A549 (cell line): ENCODE data around the gene CACNB3. TPM values are rescaled to one million over a fixed set of nuclear protein-coding genes. Genes with fewer than 3 reads are reported as not detected.

Source experiments
- ATAC-seq, 2 experiments: fragments of 200-7000 bp in 1 of 2; fragments of >200 bp in 1 of 2; cut with Nextera tagmentation in 1 of 2; cut with Tn5 transposase in 1 of 2; 3 replicates each; pipeline versions ENCODE4 v1.8.0 to v1.9.1; 2018 to 2020; ENCODE audit warnings: mild to moderate bottlenecking in 1 of 2, moderate library complexity in 1 of 2
- CTCF ChIA-PET: fragments of 300-600 bp; sonication (Branson Sonifier 250); formaldehyde crosslinking; extraction: SDS; loops from one replicate; lab custom pipeline; 2021; ENCODE audit warnings: antibody characterized with exemption, inconsistent platforms; lab: Yijun Ruan, JAX
- POLR2A ChIA-PET: fragments of 350-600 bp; formaldehyde crosslinking; extraction: SDS; loops from one replicate; lab custom pipeline; 2021; ENCODE audit warnings: antibody characterized with exemption, inconsistent platforms; lab: Yijun Ruan, JAX
- DNase-seq, 2 experiments: peaks; one replicate each; pipeline versions ENCODE4 v3.0.0 to v3.0.0-alpha.2; 2011 to 2016; ENCODE audit warnings: low read depth in 1 of 2, low spot score in 1 of 2
- FAIRE-seq: peaks from 2 replicates; lab custom pipeline; 2011; peaks lifted over from hg19 to GRCh38; lab: Jason Lieb, UNC
- H3K27ac ChIP-seq, 2 experiments: fragments of >200 bp; sonication (Bioruptor Twin); formaldehyde crosslinking; 3 replicates each; pipeline ENCODE4 v1.5.1; 2016 to 2017
- H3K4me1 ChIP-seq: fragments of >200 bp; sonication (Bioruptor Twin); formaldehyde crosslinking; 3 replicates; pipeline ENCODE4 v1.6.1; 2016
- H3K4me2 ChIP-seq: fragments of >200 bp; sonication (Bioruptor Twin); formaldehyde crosslinking; 3 replicates; pipeline ENCODE4 v1.6.1; 2016
- H3K4me3 ChIP-seq: fragments of >200 bp; sonication (Bioruptor Twin); formaldehyde crosslinking; 3 replicates; pipeline ENCODE4 v1.5.1; 2016
- H3K9me3 ChIP-seq: fragments of >200 bp; sonication (Bioruptor Twin); formaldehyde crosslinking; 3 replicates; pipeline ENCODE4 v1.6.1; 2016
- BHLHE40 ChIP-seq: IDR thresholded peaks from 2 replicates; pipeline ENCODE4 v1.6.1; 2012; ENCODE audit warnings: low read depth, low read length, inconsistent platforms
- EP300 ChIP-seq, 2 experiments: fragments of >200 bp; sonication (Bioruptor Twin); formaldehyde crosslinking; IDR thresholded peaks; 2 replicates in 1 of 2; 3 replicates in 1 of 2; pipeline ENCODE4 v1.6.1; 2016 to 2017
- FOSB ChIP-seq: fragments of 250-450 bp; sonication (Bioruptor Pico); IDR thresholded peaks from 2 replicates; pipeline ENCODE4 v1.5.0; 2020; ENCODE audit warnings: mild to moderate bottlenecking, moderate library complexity
- FOXS1 ChIP-seq: fragments of 250-450 bp; sonication (Bioruptor Pico); IDR thresholded peaks from 2 replicates; pipeline ENCODE4 v1.5.0; 2020; ENCODE audit warnings: mild to moderate bottlenecking, moderate library complexity
- HEYL ChIP-seq: fragments of 250-450 bp; sonication (Bioruptor Pico); IDR thresholded peaks from 2 replicates; pipeline ENCODE4 v1.8.0; 2021; ENCODE audit warnings: mild to moderate bottlenecking, moderate library complexity
- HMGXB4 ChIP-seq: fragments of 250-450 bp; sonication (Bioruptor Pico); IDR thresholded peaks from 2 replicates; pipeline ENCODE4 v1.5.0; 2021; ENCODE audit warnings: mild to moderate bottlenecking, moderate library complexity, borderline replicate concordance
- HOXB13 ChIP-seq: fragments of 250-450 bp; sonication (Bioruptor Pico); IDR thresholded peaks from 2 replicates; pipeline ENCODE4 v1.5.0; 2020; ENCODE audit warnings: low read depth, mild to moderate bottlenecking, moderate library complexity
- JUN ChIP-seq, 2 experiments: fragments of >200 bp; sonication (Bioruptor Twin); formaldehyde crosslinking; IDR thresholded peaks; 2 replicates in 1 of 2; 3 replicates in 1 of 2; pipeline ENCODE4 v1.6.1; 2016 to 2017
- JUNB ChIP-seq: fragments of >200 bp; sonication (Bioruptor Twin); formaldehyde crosslinking; IDR thresholded peaks from 2 replicates; pipeline ENCODE4 v1.6.1; 2016
- KDM1A ChIP-seq: fragments of 200-600 bp; sonication (generic); IDR thresholded peaks from 2 replicates; pipeline ENCODE4 v1.6.1; 2016; ENCODE audit warnings: low read depth, mild to moderate bottlenecking
- MAFK ChIP-seq: fragments of 450-650 bp; IDR thresholded peaks from 2 replicates; pipeline ENCODE4 v1.6.1; 2014; ENCODE audit not compliant: partially characterized antibody
- MYC ChIP-seq: IDR thresholded peaks from 2 replicates; pipeline ENCODE4 v1.6.1; 2012; ENCODE audit warnings: mild to moderate bottlenecking, inconsistent platforms, low read length, improper control_type of control experiment, borderline replicate concordance
- NR3C1 ChIP-seq: fragments of >200 bp; sonication (Bioruptor Twin); formaldehyde crosslinking; IDR thresholded peaks from 3 replicates; pipeline ENCODE4 v1.6.1; 2017
- PHF8 ChIP-seq: fragments of 200-600 bp; sonication (generic); IDR thresholded peaks from 2 replicates; pipeline ENCODE4 v1.6.1; 2016; ENCODE audit warnings: low read depth, mild to moderate bottlenecking, antibody characterized with exemption, moderate library complexity, borderline replicate concordance
- RAD21 ChIP-seq, 2 experiments: fragments of >200 bp in 1 of 2; sonication (Bioruptor Twin) in 1 of 2; formaldehyde crosslinking in 1 of 2; IDR thresholded peaks in 1 of 2; conservative IDR thresholded peaks in 1 of 2; 2 replicates in 1 of 2; 3 replicates in 1 of 2; pipeline ENCODE4 v1.6.1; 2012 to 2018; ENCODE audit warnings: inconsistent platforms in 1 of 2
- RCOR1 ChIP-seq: fragments of 150-350 bp; IDR thresholded peaks from 2 replicates; pipeline ENCODE4 v1.6.1; 2014; ENCODE audit warnings: antibody characterized with exemption, low read length, low read depth
- RNF2 ChIP-seq: fragments of 200-600 bp; sonication (generic); IDR thresholded peaks from 2 replicates; pipeline ENCODE4 v1.6.1; 2016; ENCODE audit warnings: low read depth, mild to moderate bottlenecking, antibody characterized with exemption, moderate library complexity, borderline replicate concordance
- SREBF2 ChIP-seq: fragments of 450-650 bp; IDR thresholded peaks from 2 replicates; pipeline ENCODE4 v1.6.1; 2014; ENCODE audit warnings: mild to moderate bottlenecking, moderate library complexity
- TFCP2L1 ChIP-seq: fragments of 250-450 bp; sonication (Bioruptor Pico); IDR thresholded peaks from 2 replicates; pipeline ENCODE4 v1.5.0; 2021; ENCODE audit warnings: mild to moderate bottlenecking
- TP53 ChIP-seq: fragments of 250-450 bp; sonication (Bioruptor Pico); IDR thresholded peaks from 2 replicates; pipeline ENCODE4 v1.5.0; 2021; ENCODE audit warnings: mild to moderate bottlenecking, moderate library complexity
- ZFP36 ChIP-seq: fragments of 450-650 bp; IDR thresholded peaks from 2 replicates; pipeline ENCODE4 v1.6.1; 2014; ENCODE audit warnings: borderline replicate concordance; ENCODE audit not compliant: partially characterized antibody
- ZSCAN20 ChIP-seq: fragments of 250-450 bp; sonication (Bioruptor Pico); IDR thresholded peaks from 2 replicates; pipeline ENCODE4 v1.8.0; 2022; ENCODE audit warnings: mild to moderate bottlenecking, moderate library complexity
- WGBS: methylation state at CpG from one replicate; pipeline ENCODE4 v1.1.6; 2017; ENCODE audit errors: missing lambda C conversion rate; 5-methylcytosine and 5-hydroxymethylcytosine counted together
- polyA plus RNA-seq, 4 experiments: library from polyadenylated mRNA; depleted of rRNA in 3 of 4; stranded (reverse); fragments of >200 nt; fragmentation: RNase III in 1 of 4; extraction: RNeasy Plus Mini Kit Qiagen cat#74134 plus additional on column Dnase treatment in 1 of 4; gene quantifications; 2 replicates in 3 of 4; 3 replicates in 1 of 4; pipeline ENCODE4 v1.2.3, GENCODE V29; 2011 to 2017
- TF ChIP-seq, protein P1 (sequence below): fragments of >200 bp; sonication (Bioruptor Twin); formaldehyde crosslinking; IDR thresholded peaks from 3 replicates; pipeline ENCODE4 v1.5.1; 2016
- TF ChIP-seq, protein P2 (sequence below): fragments of 250-450 bp; sonication (Bioruptor Pico); IDR thresholded peaks from 2 replicates; pipeline ENCODE4 v1.5.0; 2020; ENCODE audit warnings: low read depth, mild to moderate bottlenecking, moderate library complexity
- TF ChIP-seq, protein P3 (sequence below): IDR thresholded peaks from 2 replicates; pipeline ENCODE4 v1.6.1; 2012; ENCODE audit warnings: low read depth, borderline replicate concordance
- TF ChIP-seq, protein P4 (sequence below): IDR thresholded peaks from 2 replicates; pipeline ENCODE4 v1.6.1; 2012

Gene CACNB3
- polyA plus RNA-seq, 2 of the 4 experiments (the other 2 are of a cell fraction): 12.9 to 23.9 TPM

GRCh38 chr12:48796976-48797375 lies 21.3 kb upstream of the CACNB3 start:
- H3K4me3 ChIP-seq: no peak overlapping the region
- H3K27ac ChIP-seq: no peak overlapping the region
- ATAC-seq: no peak
- H3K4me2 ChIP-seq: no peak overlapping the region
- H3K4me1 ChIP-seq: peaks cover 9% of the 10 kb centered on the region
- CTCF ChIA-PET: interaction anchor here (0.9 to 18.3 kb wide), 18 partner anchors 11 to 253 kb away, joined by 3 to 265 read pairs (median 8); partner anchors contain the start of gene CACNB3
- no peaks in the 10 kb centered on the region for H3K9me3 ChIP-seq
- POLR2A ChIA-PET: interaction anchor here (1.5 kb wide), 1 partner anchor 43 kb away, joined by 14 read pairs; no protein-coding TSS in a partner anchor
- no peak for FAIRE-seq
- WGBS: 56% methylated on average over 3 of the region's 3 CpGs
- TF ChIP-seq NR3C1 (no peak), ZSCAN20 (no peak), HEYL (CRISPR knock-in tag) (no peak), SREBF2 (no peak), FOXS1 (CRISPR knock-in tag) (no peak), JUN (IDR thresholded peaks at IDR 0.05) (no peak)
- TF ChIP-seq, protein P1, sequence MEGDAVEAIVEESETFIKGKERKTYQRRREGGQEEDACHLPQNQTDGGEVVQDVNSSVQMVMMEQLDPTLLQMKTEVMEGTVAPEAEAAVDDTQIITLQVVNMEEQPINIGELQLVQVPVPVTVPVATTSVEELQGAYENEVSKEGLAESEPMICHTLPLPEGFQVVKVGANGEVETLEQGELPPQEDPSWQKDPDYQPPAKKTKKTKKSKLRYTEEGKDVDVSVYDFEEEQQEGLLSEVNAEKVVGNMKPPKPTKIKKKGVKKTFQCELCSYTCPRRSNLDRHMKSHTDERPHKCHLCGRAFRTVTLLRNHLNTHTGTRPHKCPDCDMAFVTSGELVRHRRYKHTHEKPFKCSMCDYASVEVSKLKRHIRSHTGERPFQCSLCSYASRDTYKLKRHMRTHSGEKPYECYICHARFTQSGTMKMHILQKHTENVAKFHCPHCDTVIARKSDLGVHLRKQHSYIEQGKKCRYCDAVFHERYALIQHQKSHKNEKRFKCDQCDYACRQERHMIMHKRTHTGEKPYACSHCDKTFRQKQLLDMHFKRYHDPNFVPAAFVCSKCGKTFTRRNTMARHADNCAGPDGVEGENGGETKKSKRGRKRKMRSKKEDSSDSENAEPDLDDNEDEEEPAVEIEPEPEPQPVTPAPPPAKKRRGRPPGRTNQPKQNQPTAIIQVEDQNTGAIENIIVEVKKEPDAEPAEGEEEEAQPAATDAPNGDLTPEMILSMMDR: no peak
- DNase-seq: no peak

- CTCF ChIA-PET: interaction anchor here (0.7 to 18.3 kb wide), 3 partner anchors 13 to 62 kb away, joined by 4 to 265 read pairs (median 225); partner anchors contain the start of gene CACNB3
- Histone ChIP-seq H3K4me2 (no peak overlapping the region), H3K4me1 (peaks cover 3% of the 10 kb centered on the region), H3K27ac (no peak overlapping the region), H3K9me3 (no peaks in the 10 kb centered on the region), H3K4me3 (no peak overlapping the region)
- POLR2A ChIA-PET: interaction anchor here (0.7 kb wide), 1 partner anchor 11 kb away, joined by 3 read pairs; no protein-coding TSS in a partner anchor
- DNase-seq (no peak), FAIRE-seq (no peak), ATAC-seq (no peak)
- WGBS: 81% methylated on average over 14 of the region's 14 CpGs
- TF ChIP-seq MYC (no peak), PHF8 (no peak), JUNB (no peak), MAFK (no peak), TFCP2L1 (CRISPR knock-in tag) (no peak), BHLHE40 (no peak), ZFP36 (no peak), JUN (IDR thresholded peaks at IDR 0.05) (no peak), RAD21 (conservative IDR thresholded peaks at IDR 0.05 in 1 of 2, IDR thresholded peaks at IDR 0.05 in 1 of 2) (no peak)
- TF ChIP-seq, protein P1: no peak
- TF ChIP-seq, protein P2, sequence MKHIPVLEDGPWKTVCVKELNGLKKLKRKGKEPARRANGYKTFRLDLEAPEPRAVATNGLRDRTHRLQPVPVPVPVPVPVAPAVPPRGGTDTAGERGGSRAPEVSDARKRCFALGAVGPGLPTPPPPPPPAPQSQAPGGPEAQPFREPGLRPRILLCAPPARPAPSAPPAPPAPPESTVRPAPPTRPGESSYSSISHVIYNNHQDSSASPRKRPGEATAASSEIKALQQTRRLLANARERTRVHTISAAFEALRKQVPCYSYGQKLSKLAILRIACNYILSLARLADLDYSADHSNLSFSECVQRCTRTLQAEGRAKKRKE (CRISPR knock-in tag): no peak
Measured at GRCh38 chr12:48800457-48800856, 17.8 kb upstream of the CACNB3 start.

DNA sequence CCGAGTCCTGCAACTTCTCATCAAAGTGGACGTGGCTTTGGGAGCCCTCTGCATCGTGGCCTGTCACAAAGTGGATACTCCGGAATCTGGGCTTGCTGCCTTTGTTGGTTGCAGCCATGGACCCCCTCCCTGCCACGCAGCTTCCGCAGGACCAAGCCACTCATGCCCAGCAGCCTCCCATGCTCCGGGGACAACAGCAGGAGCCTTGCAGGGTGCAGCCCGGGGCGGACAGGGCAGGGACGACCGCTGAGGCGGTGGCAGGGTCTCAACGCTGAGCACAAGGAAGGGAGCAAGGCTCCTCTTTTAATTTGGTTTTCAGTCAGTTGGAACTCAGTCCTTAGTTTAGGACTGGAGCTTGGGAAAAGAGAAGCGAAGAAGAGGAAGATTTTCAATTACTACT lies 17.3 kb upstream of the CACNB3 start:
- Histone ChIP-seq H3K27ac (no peak overlapping the region), H3K4me3 (no peak overlapping the region), H3K9me3 (no peaks in the 10 kb centered on the region), H3K4me1 (no peaks in the 10 kb centered on the region), H3K4me2 (no peak overlapping the region)
- WGBS: 72% methylated on average over 12 of the region's 14 CpGs
- ATAC-seq (peak in 1 of 2 experiments; percentile 9; a peak in 2 of 6 replicates), DNase-seq (no peak), FAIRE-seq (no peak)
- ChIA-PET CTCF (interaction anchor here (0.7 to 18.3 kb wide), 5 partner anchors 12 to 63 kb away, joined by 4 to 265 read pairs (median 5); partner anchors contain the start of gene CACNB3), POLR2A (interaction anchor here (0.7 kb wide), 1 partner anchor 10 kb away, joined by 3 read pairs; no protein-coding TSS in a partner anchor)
- TF ChIP-seq, protein P3, sequence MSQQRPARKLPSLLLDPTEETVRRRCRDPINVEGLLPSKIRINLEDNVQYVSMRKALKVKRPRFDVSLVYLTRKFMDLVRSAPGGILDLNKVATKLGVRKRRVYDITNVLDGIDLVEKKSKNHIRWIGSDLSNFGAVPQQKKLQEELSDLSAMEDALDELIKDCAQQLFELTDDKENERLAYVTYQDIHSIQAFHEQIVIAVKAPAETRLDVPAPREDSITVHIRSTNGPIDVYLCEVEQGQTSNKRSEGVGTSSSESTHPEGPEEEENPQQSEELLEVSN: no peak
- TF ChIP-seq HOXB13 (no peak), RCOR1 (no peak), EP300 (IDR thresholded peaks at IDR 0.05) (no peak), PHF8 (no peak), KDM1A (no peak), ZSCAN20 (no peak), HMGXB4 (no peak), TFCP2L1 (CRISPR knock-in tag) (no peak), TP53 (CRISPR knock-in tag) (no peak), FOSB (CRISPR knock-in tag) (no peak), RNF2 (no peak)
- TF ChIP-seq, protein P4, sequence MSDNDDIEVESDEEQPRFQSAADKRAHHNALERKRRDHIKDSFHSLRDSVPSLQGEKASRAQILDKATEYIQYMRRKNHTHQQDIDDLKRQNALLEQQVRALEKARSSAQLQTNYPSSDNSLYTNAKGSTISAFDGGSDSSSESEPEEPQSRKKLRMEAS: no peak
